Neural cell (in vitro differentiated cells): ENCODE data around the gene HPSE2. TPM values are rescaled to one million over a fixed set of nuclear protein-coding genes. Genes with fewer than 3 reads are reported as not detected.

Source experiments
- H2AFZ ChIP-seq: fragments of 200-600, 300-800 bp; sonication (generic), shearing (Covaris generic); 2 replicates; pipeline ENCODE4 v1.6.0; 2014; ENCODE audit warnings: low read depth, mild to moderate bottlenecking, antibody characterized with exemption, low read length, moderate library complexity
- H3F3A ChIP-seq: fragments of 200-600 bp; shearing (Covaris generic); 2 replicates; pipeline ENCODE4 v1.6.1; 2016; ENCODE audit warnings: mild to moderate bottlenecking, moderate library complexity, mixed read lengths, antibody characterized with exemption, low read length; ENCODE audit not compliant: insufficient read depth, poor library complexity, severe bottlenecking
- H3K27ac ChIP-seq: fragments of 200-600, 300-800 bp; sonication (generic), shearing (Covaris generic); 2 replicates; pipeline ENCODE4 v1.5.1; 2014; ENCODE audit warnings: mild to moderate bottlenecking, low read length, moderate library complexity
- H3K27me3 ChIP-seq: fragments of 300-800, 200-600 bp; sonication (generic), shearing (Covaris generic); 2 replicates; pipeline ENCODE4 v1.6.0; 2014; ENCODE audit warnings: mild to moderate bottlenecking, low read depth, low read length, moderate library complexity; ENCODE audit not compliant: insufficient read depth
- H3K36me3 ChIP-seq: fragments of 300-800, 200-600 bp; sonication (generic), shearing (Covaris generic); 2 replicates; pipeline ENCODE4 v1.5.1; 2014; ENCODE audit warnings: mild to moderate bottlenecking, antibody characterized with exemption, low read length, moderate library complexity; ENCODE audit not compliant: insufficient read depth
- H3K4me2 ChIP-seq: fragments of 300-800, 200-600 bp; sonication (generic), shearing (Covaris generic); 2 replicates; pipeline ENCODE4 v1.6.0; 2014; ENCODE audit warnings: mild to moderate bottlenecking, low read length
- H3K4me3 ChIP-seq: fragments of 300-800, 200-600 bp; sonication (generic), shearing (Covaris generic); 2 replicates; pipeline ENCODE4 v1.5.1; 2014; ENCODE audit warnings: mild to moderate bottlenecking, low read length, moderate library complexity
- H3K79me2 ChIP-seq: fragments of 200-600 bp; shearing (Covaris generic); replicated peaks from 2 replicates; pipeline ENCODE4 v1.6.0; 2014; ENCODE audit warnings: mild to moderate bottlenecking, low read length, moderate library complexity; ENCODE audit not compliant: insufficient read depth
- H3K9ac ChIP-seq: fragments of 300-800, 200-600 bp; sonication (generic), shearing (Covaris generic); 2 replicates; pipeline ENCODE4 v1.6.1; 2016; ENCODE audit warnings: mild to moderate bottlenecking, low read length, mixed read lengths
- H3K9me2 ChIP-seq: fragments of 200-600 bp; shearing (Covaris generic); 2 replicates; pipeline ENCODE4 v1.6.1; 2016; ENCODE audit warnings: mild to moderate bottlenecking, low read length, mixed read lengths; ENCODE audit not compliant: insufficient read depth
- H3K9me3 ChIP-seq: fragments of 200-600, 300-800 bp; sonication (generic), shearing (Covaris generic); 2 replicates; pipeline ENCODE4 v1.6.1; 2016; ENCODE audit warnings: mild to moderate bottlenecking, mixed run types, low read length, moderate library complexity, mixed read lengths
- H4K20me1 ChIP-seq: fragments of 200-600 bp; shearing (Covaris generic); 2 replicates; pipeline ENCODE4 v1.6.1; 2016; ENCODE audit warnings: mild to moderate bottlenecking, mixed run types; ENCODE audit not compliant: insufficient read depth
- CTCF ChIP-seq: fragments of 450-650 bp; IDR thresholded peaks from 2 replicates; pipeline ENCODE4 v1.5.1; 2014; ENCODE audit warnings: antibody characterized with exemption, mild to moderate bottlenecking, moderate library complexity; ENCODE audit not compliant: poor library complexity, severe bottlenecking
- EP300 ChIP-seq: fragments of 450-650 bp; conservative IDR thresholded peaks from 2 replicates; pipeline ENCODE4 v1.6.1; 2014; ENCODE audit warnings: antibody characterized with exemption, mild to moderate bottlenecking, moderate library complexity; ENCODE audit not compliant: poor library complexity, severe bottlenecking
- EZH2 ChIP-seq: fragments of 200-600, 300-800 bp; shearing (Covaris generic), sonication (generic); IDR thresholded peaks from 2 replicates; pipeline ENCODE4 v1.6.1; 2014; ENCODE audit warnings: antibody characterized with exemption, low read length, borderline replicate concordance, mild to moderate bottlenecking; ENCODE audit not compliant: insufficient read depth, poor library complexity, severe bottlenecking
- MXI1 ChIP-seq: fragments of 450-650 bp; conservative IDR thresholded peaks from 2 replicates; pipeline ENCODE4 v1.6.1; 2014; ENCODE audit warnings: antibody characterized with exemption, mild to moderate bottlenecking; ENCODE audit not compliant: poor library complexity, severe bottlenecking
- POLR2AphosphoS5 ChIP-seq: IDR thresholded peaks from 2 replicates; pipeline ENCODE4 v1.6.1; 2012
- RAD21 ChIP-seq: fragments of 450-650 bp; conservative IDR thresholded peaks from 2 replicates; pipeline ENCODE4 v1.6.1; 2014; ENCODE audit warnings: antibody characterized with exemption, mild to moderate bottlenecking, moderate library complexity
- REST ChIP-seq: IDR thresholded peaks from 2 replicates; pipeline ENCODE4 v1.6.1; 2012; ENCODE audit warnings: borderline replicate concordance
- SMC3 ChIP-seq: fragments of 450-650 bp; conservative IDR thresholded peaks from 2 replicates; pipeline ENCODE4 v1.6.1; 2014; ENCODE audit warnings: antibody characterized with exemption, mild to moderate bottlenecking, moderate library complexity; ENCODE audit not compliant: poor library complexity
- TAF1 ChIP-seq: IDR thresholded peaks from 2 replicates; pipeline ENCODE4 v1.6.1; 2012; ENCODE audit warnings: low read depth
- polyA plus RNA-seq: library from polyadenylated mRNA; depleted of rRNA; stranded (reverse); fragments of >200 nt; gene quantifications from 2 replicates; pipeline ENCODE4 v1.2.3, GENCODE V29; 2014

HPSE2 gene
- polyA plus RNA-seq, 1 donor from 2014 or later: not detected

- no peak overlapping the region for H3K4me3 ChIP-seq
- H3K9ac ChIP-seq: no peak overlapping the region
- H3K27ac ChIP-seq: no peak overlapping the region
- H3K79me2 ChIP-seq: no peaks in the 10 kb centered on the region
- H3K9me3 ChIP-seq: no peaks in the 10 kb centered on the region
- H3K9me2 ChIP-seq: no peaks in the 10 kb centered on the region
- H2AFZ ChIP-seq: no peak overlapping the region
- no peaks in the 10 kb centered on the region for H3F3A ChIP-seq
- H3K4me2 ChIP-seq: no peak overlapping the region
- H3K27me3 ChIP-seq: no peaks in the 10 kb centered on the region
- TF ChIP-seq EZH2 (no peak), MXI1 (no peak), TAF1 (no peak), RAD21 (no peak), POLR2AphosphoS5 (no peak), CTCF (no peak), EP300 (no peak), SMC3 (no peak)
- H3K36me3 ChIP-seq: no peaks in the 10 kb centered on the region
- no peaks in the 10 kb centered on the region for H4K20me1 ChIP-seq
These were observed 749.2 kb downstream of the HPSE2 start for GRCh38 chr10:98486421-98486820.

- Histone ChIP-seq H3K4me3 (no peak overlapping the region), H3K79me2 (no peaks in the 10 kb centered on the region), H3K36me3 (no peaks in the 10 kb centered on the region), H3K27ac (no peak overlapping the region), H3K9me3 (no peaks in the 10 kb centered on the region), H2AFZ (no peak overlapping the region), H3F3A (no peaks in the 10 kb centered on the region), H4K20me1 (no peaks in the 10 kb centered on the region), H3K4me2 (no peak overlapping the region), H3K9ac (no peak overlapping the region), H3K27me3 (no peaks in the 10 kb centered on the region), H3K9me2 (no peaks in the 10 kb centered on the region)
- no peak for TF ChIP-seq MXI1
- TF ChIP-seq RAD21: no peak
- TF ChIP-seq SMC3: no peak
- no peak for TF ChIP-seq EZH2
These were observed 749.7 kb downstream of the HPSE2 start for GRCh38 chr10:98485959-98486358.

- Histone ChIP-seq H3K36me3 (no peaks in the 10 kb centered on the region), H3K9me3 (no peaks in the 10 kb centered on the region), H3K9me2 (no peaks in the 10 kb centered on the region), H3K9ac (no peak overlapping the region), H2AFZ (no peak overlapping the region), H4K20me1 (no peaks in the 10 kb centered on the region), H3K79me2 (no peaks in the 10 kb centered on the region), H3F3A (no peaks in the 10 kb centered on the region), H3K4me3 (no peak overlapping the region), H3K27ac (no peak overlapping the region), H3K27me3 (no peaks in the 10 kb centered on the region), H3K4me2 (no peak overlapping the region)
- TF ChIP-seq RAD21: no peak
- TF ChIP-seq TAF1: no peak
- TF ChIP-seq EZH2: no peak
- TF ChIP-seq REST: no peak
- TF ChIP-seq EP300: no peak
- no peak for TF ChIP-seq MXI1
- no peak for TF ChIP-seq CTCF
- TF ChIP-seq POLR2AphosphoS5: no peak
- TF ChIP-seq SMC3: no peak
These were observed 752.0 kb downstream of the HPSE2 start for GRCh38 chr10:98483658-98484057.
